Astrocyte (in vitro differentiated cells and primary cell): ENCODE measurements around the gene TOP2A. TPM values are rescaled to one million over a fixed set of nuclear protein-coding genes. Genes with fewer than 3 reads are reported as not detected.
A peak's percentile ranks its signal among the peaks of the same experiment; 100 is the strongest.

Experiments
- DNase-seq: peaks from one replicate; pipeline ENCODE4 v3.0.0-alpha.2; 2010; ENCODE audit warnings: low read depth
- FAIRE-seq: peaks from 2 replicates; lab custom pipeline; 2011; peaks lifted over from hg19 to GRCh38; lab: Jason Lieb, UNC
- H2AFZ ChIP-seq: 2 replicates; pipeline ENCODE4 v1.6.0; 2012; ENCODE audit warnings: low read depth, low read length, inconsistent platforms
- H3K27ac ChIP-seq: 2 replicates; pipeline ENCODE4 v1.5.1; 2011; ENCODE audit warnings: low read depth, low read length, inconsistent platforms
- H3K27me3 ChIP-seq: 2 replicates; pipeline ENCODE4 v1.6.0; 2011; ENCODE audit warnings: low read length, inconsistent platforms; ENCODE audit not compliant: insufficient read depth
- H3K36me3 ChIP-seq: 2 replicates; pipeline ENCODE4 v1.5.1; 2011; ENCODE audit warnings: low read length, inconsistent platforms; ENCODE audit not compliant: insufficient read depth
- H3K4me1 ChIP-seq: 2 replicates; pipeline ENCODE4 v1.5.1; 2011; ENCODE audit warnings: low read length, inconsistent platforms; ENCODE audit not compliant: insufficient read depth
- H3K4me2 ChIP-seq: 2 replicates; pipeline ENCODE4 v1.6.0; 2012; ENCODE audit warnings: low read length, inconsistent platforms
- H3K4me3 ChIP-seq: 2 replicates; pipeline ENCODE4 v1.5.1; 2011; ENCODE audit warnings: low read depth, mild to moderate bottlenecking, low read length, inconsistent platforms; ENCODE audit not compliant: insufficient read depth
- H3K79me2 ChIP-seq: 2 replicates; pipeline ENCODE4 v1.6.0; 2012; ENCODE audit warnings: mild to moderate bottlenecking, low read length, inconsistent platforms; ENCODE audit not compliant: insufficient read depth
- H3K9ac ChIP-seq: 2 replicates; pipeline ENCODE4 v1.6.0; 2012; ENCODE audit warnings: mild to moderate bottlenecking, low read length, inconsistent platforms
- H3K9me3 ChIP-seq: 2 replicates; pipeline ENCODE4 v1.5.1; 2012; ENCODE audit warnings: low read depth, mild to moderate bottlenecking, low read length, inconsistent platforms; ENCODE audit not compliant: insufficient read depth
- H4K20me1 ChIP-seq: 2 replicates; pipeline ENCODE4 v1.6.0; 2012; ENCODE audit warnings: low read length, inconsistent platforms; ENCODE audit not compliant: insufficient read depth
- H3K27ac Mint-ChIP-seq: one replicate; pipeline ENCODE4 v1.8.0; 2021; ENCODE audit warnings: mild to moderate bottlenecking, mixed read lengths; ENCODE audit not compliant: unreplicated experiment
- H3K27me3 Mint-ChIP-seq: one replicate; pipeline ENCODE4 v1.8.0; 2021; ENCODE audit warnings: low read depth, mixed read lengths; ENCODE audit not compliant: unreplicated experiment
- H3K36me3 Mint-ChIP-seq: one replicate; pipeline ENCODE4 v1.8.0; 2021; ENCODE audit warnings: low read depth, mixed read lengths; ENCODE audit not compliant: unreplicated experiment
- H3K4me1 Mint-ChIP-seq: one replicate; pipeline ENCODE4 v1.8.0; 2021; ENCODE audit warnings: low read depth, mixed read lengths; ENCODE audit not compliant: unreplicated experiment
- H3K4me3 Mint-ChIP-seq: one replicate; pipeline ENCODE4 v1.8.0; 2021; ENCODE audit warnings: mild to moderate bottlenecking, moderate library complexity, mixed read lengths; ENCODE audit not compliant: unreplicated experiment
- H3K9me3 Mint-ChIP-seq: one replicate; pipeline ENCODE4 v1.8.0; 2021; ENCODE audit warnings: mild to moderate bottlenecking, mixed read lengths; ENCODE audit not compliant: unreplicated experiment
- EZH2 ChIP-seq: IDR thresholded peaks from 2 replicates; pipeline ENCODE4 v1.6.1; 2012; ENCODE audit warnings: mild to moderate bottlenecking, low read length, inconsistent platforms; ENCODE audit not compliant: insufficient read depth
- total RNA-seq: library from RNA; stranded (reverse); gene quantifications from 2 replicates; pipeline ENCODE4 v1.2.1, GENCODE V29; 2021
- TF ChIP-seq, protein P1 (sequence below): IDR thresholded peaks from 2 replicates; pipeline ENCODE4 v1.5.1; 2011; ENCODE audit warnings: low read depth, mild to moderate bottlenecking, inconsistent platforms, low read length, moderate library complexity; ENCODE audit not compliant: insufficient read depth

TOP2A gene
- total RNA-seq, 1 donor from 2014 or later = 12.6 TPM

GRCh38 chr17:40349895-40350688 is 67.6 kb downstream of the TOP2A start:
- H2AFZ ChIP-seq = no peak overlapping the region
- Mint-ChIP-seq H3K36me3 (peaks cover 13% of the 10 kb centered on the region), H3K27ac (peak overlapping the region; percentile 84), H3K4me1 (peaks cover 49% of the 10 kb centered on the region), H3K9me3 (no peaks in the 10 kb centered on the region), H3K4me3 (peak overlapping the region; percentile 16), H3K27me3 (no peaks in the 10 kb centered on the region)
- H3K4me3 ChIP-seq = no peak overlapping the region
- H3K4me2 ChIP-seq = peak overlapping the region; percentile 44
- H4K20me1 ChIP-seq = peaks cover 78% of the 10 kb centered on the region
- peaks cover 57% of the 10 kb centered on the region for H3K79me2 ChIP-seq
- no peaks in the 10 kb centered on the region for H3K27me3 ChIP-seq
- H3K4me1 ChIP-seq = peaks cover 53% of the 10 kb centered on the region
- peak overlapping the region; percentile 19 for H3K27ac ChIP-seq
- H3K9ac ChIP-seq = peak overlapping the region; percentile 24
- no peak for TF ChIP-seq EZH2
- TF ChIP-seq, protein P1, sequence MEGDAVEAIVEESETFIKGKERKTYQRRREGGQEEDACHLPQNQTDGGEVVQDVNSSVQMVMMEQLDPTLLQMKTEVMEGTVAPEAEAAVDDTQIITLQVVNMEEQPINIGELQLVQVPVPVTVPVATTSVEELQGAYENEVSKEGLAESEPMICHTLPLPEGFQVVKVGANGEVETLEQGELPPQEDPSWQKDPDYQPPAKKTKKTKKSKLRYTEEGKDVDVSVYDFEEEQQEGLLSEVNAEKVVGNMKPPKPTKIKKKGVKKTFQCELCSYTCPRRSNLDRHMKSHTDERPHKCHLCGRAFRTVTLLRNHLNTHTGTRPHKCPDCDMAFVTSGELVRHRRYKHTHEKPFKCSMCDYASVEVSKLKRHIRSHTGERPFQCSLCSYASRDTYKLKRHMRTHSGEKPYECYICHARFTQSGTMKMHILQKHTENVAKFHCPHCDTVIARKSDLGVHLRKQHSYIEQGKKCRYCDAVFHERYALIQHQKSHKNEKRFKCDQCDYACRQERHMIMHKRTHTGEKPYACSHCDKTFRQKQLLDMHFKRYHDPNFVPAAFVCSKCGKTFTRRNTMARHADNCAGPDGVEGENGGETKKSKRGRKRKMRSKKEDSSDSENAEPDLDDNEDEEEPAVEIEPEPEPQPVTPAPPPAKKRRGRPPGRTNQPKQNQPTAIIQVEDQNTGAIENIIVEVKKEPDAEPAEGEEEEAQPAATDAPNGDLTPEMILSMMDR = no peak
- peak; percentile 39 for DNase-seq
- FAIRE-seq = no peak
- H3K36me3 ChIP-seq = peaks cover 25% of the 10 kb centered on the region
- H3K9me3 ChIP-seq = no peaks in the 10 kb centered on the region

DNA sequence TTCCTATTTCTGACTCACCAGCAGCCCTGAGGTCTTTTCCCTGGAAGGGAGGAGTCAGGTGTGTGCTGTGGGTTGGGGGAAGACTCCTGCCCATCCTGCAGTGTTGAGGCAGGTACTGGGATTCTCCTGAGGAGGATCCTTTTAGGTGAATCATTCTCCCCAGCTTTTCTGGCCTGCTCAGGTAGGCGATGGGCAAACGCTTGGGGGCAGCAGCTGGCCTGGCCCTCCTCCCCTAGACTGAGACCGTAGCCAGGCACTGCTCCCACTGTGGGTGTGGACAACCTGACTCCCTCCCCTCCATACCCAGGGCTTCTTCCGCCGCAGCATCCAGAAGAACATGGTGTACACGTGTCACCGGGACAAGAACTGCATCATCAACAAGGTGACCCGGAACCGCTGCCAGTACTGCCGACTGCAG is 68.2 kb downstream of the TOP2A start:
- Histone ChIP-seq H3K9ac (no peak overlapping the region), H3K4me2 (peak overlapping the region; percentile 44), H3K36me3 (peaks cover 25% of the 10 kb centered on the region), H3K4me3 (no peak overlapping the region), H3K9me3 (no peaks in the 10 kb centered on the region), H3K27ac (no peak overlapping the region), H3K79me2 (peaks cover 63% of the 10 kb centered on the region), H4K20me1 (peaks cover 74% of the 10 kb centered on the region), H2AFZ (no peak overlapping the region), H3K27me3 (no peaks in the 10 kb centered on the region), H3K4me1 (peaks cover 59% of the 10 kb centered on the region)
- FAIRE-seq (no peak), DNase-seq (no peak)
- peaks cover 13% of the 10 kb centered on the region for H3K36me3 Mint-ChIP-seq
- H3K4me3 Mint-ChIP-seq = peak overlapping the region; percentile 57
- H3K4me1 Mint-ChIP-seq = peaks cover 51% of the 10 kb centered on the region
- no peak for TF ChIP-seq EZH2
- TF ChIP-seq, protein P1 = no peak
- no peaks in the 10 kb centered on the region for H3K27me3 Mint-ChIP-seq
- no peaks in the 10 kb centered on the region for H3K9me3 Mint-ChIP-seq
- H3K27ac Mint-ChIP-seq = no peak overlapping the region
